ENCODE data around the gene EPS8L3. TPM values are rescaled to one million over a fixed set of nuclear protein-coding genes. Genes with fewer than 3 reads are reported as not detected.

EPS8L3 gene
- total and polyA plus RNA-seq, 2 of the 8 experiments (the other 6 are each of a cell fraction or from before 2014, with no cell fraction given) = not detected

GRCh38 chr1:109773203-109773899 is 9.6 kb upstream of the EPS8L3 start:
- no peaks in the 10 kb centered on the region; a peak in 2 of 7 replicates for H3K27me3 ChIP-seq (replicated peaks in 1 of 4; ENCODE audit: control insufficient read depth in 3 of 4, extremely low read depth in 1 of 4, insufficient read depth in 3 of 4, low read length in 3 of 4)
- peak overlapping the region; percentile 72; the same call in 1 of the 2 replicates for H2BK15ac ChIP-seq (ENCODE audit: low read length)
- H2AFZ ChIP-seq (ENCODE audit: low read length) = no peak overlapping the region
- no peak overlapping the region for H3K4ac ChIP-seq (replicated peaks; ENCODE audit: insufficient read length, low read depth, low read length)
- no peaks in the 10 kb centered on the region for H3K79me1 ChIP-seq (ENCODE audit: low read depth, low read length)
- peak overlapping the region; percentile 18; the same call in 1 of the 2 replicates for H2BK20ac ChIP-seq (ENCODE audit: low read length)
- no peak overlapping the region for H3K27ac ChIP-seq (ENCODE audit: low read depth, low read length)
- peak; percentile 34 to 66 for DNase-seq (ENCODE audit: low read depth in 1 of 2, low spot score in 2 of 2)
- H3K4me3 ChIP-seq (ENCODE audit: extremely low read depth in 1 of 4, insufficient read depth in 2 of 4, low read depth in 3 of 4, low read length in 4 of 4) = no peak overlapping the region
- H3K23ac ChIP-seq (ENCODE audit: insufficient read length) = no peak overlapping the region
- ChIA-PET CTCF (ENCODE audit: partially characterized antibody) (interaction anchor here (0.7 to 27.2 kb wide), 42 partner anchors 9 to 241 kb away, joined by 3 to 700 read pairs (median 6); partner anchors contain the start of genes AHCYL1, EPS8L3, GNAI3 and GSTM3), POLR2A (ENCODE audit: partially characterized antibody) (interaction anchor here (0.7 to 3.2 kb wide), 2 partner anchors 212 to 219 kb away, joined by 3 to 14 read pairs; partner anchors contain the start of gene AHCYL1)
- H3K23me2 ChIP-seq (ENCODE audit: low read depth, low read length) = 0 out of 2 replicates have a peak, but pooled peaks cover 1% of the 10 kb centered on the region
- H3K36me3 ChIP-seq (ENCODE audit: control insufficient read depth in 2 of 4, insufficient read depth in 4 of 4, low read length in 3 of 4) = no peaks in the 10 kb centered on the region
- H2BK12ac ChIP-seq (ENCODE audit: low read depth, low read length) = no peak overlapping the region
- H3K9ac ChIP-seq (replicated peaks in 1 of 4; ENCODE audit: extremely low read depth in 1 of 4, low read depth in 3 of 4, low read length in 3 of 4) = no peak overlapping the region
- H2AK5ac ChIP-seq (ENCODE audit: low read depth, low read length) = no peak overlapping the region
- H3K4me1 ChIP-seq (replicated peaks in 1 of 4; ENCODE audit: control insufficient read depth in 3 of 4, insufficient read depth in 4 of 4, low read length in 3 of 4) = peaks cover 0 to 4% (median 0%) of the 10 kb centered on the region in 4 experiments; a peak in 1 of 7 replicates
- no peak overlapping the region for H2BK120ac ChIP-seq (replicated peaks; ENCODE audit: low read depth, low read length)
- no peak for FAIRE-seq
- H3K14ac ChIP-seq (ENCODE audit: insufficient read length) = no peak overlapping the region
- no peaks in the 10 kb centered on the region for H3K79me2 ChIP-seq (ENCODE audit: control insufficient read depth in 1 of 2, insufficient read depth in 2 of 2, low read length in 2 of 2)
- no peak overlapping the region for H3K4me2 ChIP-seq (ENCODE audit: insufficient read depth in 1 of 2, low read depth in 2 of 2, low read length in 2 of 2)
- H2BK5ac ChIP-seq (ENCODE audit: low read depth, low read length) = no peak overlapping the region
- H3K18ac ChIP-seq (ENCODE audit: extremely low read depth, low read length) = no peak overlapping the region
- H4K20me1 ChIP-seq (replicated peaks in 1 of 2; ENCODE audit: control insufficient read depth in 1 of 2, insufficient read depth in 2 of 2, low read length in 2 of 2) = no peaks in the 10 kb centered on the region
- peak overlapping the region; percentile 46; the same call in 1 of the 2 replicates for H4K8ac ChIP-seq (ENCODE audit: extremely low read depth, insufficient read depth, low read length)
- H3K9me3 ChIP-seq (ENCODE audit: insufficient read depth in 2 of 2, low read depth in 1 of 2, low read length in 1 of 2) = no peaks in the 10 kb centered on the region
- 56% methylated on average over 17 of the region's 17 CpGs; no CpG with 5 or more reads in 1 of the 2 experiments for WGBS, 2 experiments (ENCODE audit: extremely low coverage in 1 of 2, insufficient coverage in 1 of 2, insufficient read length in 1 of 2, insufficient replicate concordance in 2 of 2, low coverage in 1 of 2, low lambda C conversion rate in 2 of 2, missing lambda C conversion rate in 1 of 2)
- H4K5ac ChIP-seq (ENCODE audit: insufficient read length, low read depth, low read length) = no peak overlapping the region
- H3K56ac ChIP-seq (replicated peaks; ENCODE audit: insufficient read length, low read depth, low read length) = no peak overlapping the region
- peak overlapping the region; percentile 35 for H4K91ac ChIP-seq (replicated peaks; ENCODE audit: insufficient read length, low read length)
- TF ChIP-seq POLR2AphosphoS5 (IDR thresholded peaks at IDR 0.05; ENCODE audit: low read depth, low read length) (no peak), CREB1 (IDR thresholded peaks at IDR 0.05) (peak; percentile 45; the same call in 1 of the 2 replicates), TEAD4 (IDR thresholded peaks at IDR 0.05; ENCODE audit: low read depth, low read length) (no peak), TAF7 (optimal IDR thresholded peaks at IDR 0.05; ENCODE audit: borderline replicate concordance, low read depth, low read length) (no peak), RNF2 (IDR thresholded peaks at IDR 0.05; ENCODE audit: borderline replicate concordance, low read depth, low read length, missing control alignments, poor library complexity, severe bottlenecking) (no peak), RBBP5 (IDR thresholded peaks at IDR 0.05; ENCODE audit: borderline replicate concordance, low read depth, low read length) (no peak), E2F6 (IDR thresholded peaks at IDR 0.05) (peak; percentile 63), EZH2 (IDR thresholded peaks at IDR 0.05; ENCODE audit: low read depth, low read length, severe bottlenecking) (no peak), RAD21 (IDR thresholded peaks at IDR 0.05 in 1 of 2, conservative IDR thresholded peaks at IDR 0.05 in 1 of 2; ENCODE audit: low read depth in 2 of 2, low read length in 2 of 2) (peak; percentile 97)
- TF ChIP-seq, protein P1, sequence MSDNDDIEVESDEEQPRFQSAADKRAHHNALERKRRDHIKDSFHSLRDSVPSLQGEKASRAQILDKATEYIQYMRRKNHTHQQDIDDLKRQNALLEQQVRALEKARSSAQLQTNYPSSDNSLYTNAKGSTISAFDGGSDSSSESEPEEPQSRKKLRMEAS (IDR thresholded peaks at IDR 0.05) = peak; percentile 84

All from H1 (cell line).